CD4-positive, alpha-beta T cell treated with Interleukin-4 for 4 hours (primary cell): ENCODE data around the gene YDJC.
A peak's percentile ranks its signal among the peaks of the same experiment; 100 is the strongest.
"Not testable (repeated sequence)": the region's sequence is repeated elsewhere in the genome, so short reads cannot be mapped to it uniquely, and the experiment has no call there.

Experiments
- DNase-seq: peaks from one replicate; pipeline ENCODE4 v3.0.0-alpha.2; 2020

The YDJC gene, protein sequence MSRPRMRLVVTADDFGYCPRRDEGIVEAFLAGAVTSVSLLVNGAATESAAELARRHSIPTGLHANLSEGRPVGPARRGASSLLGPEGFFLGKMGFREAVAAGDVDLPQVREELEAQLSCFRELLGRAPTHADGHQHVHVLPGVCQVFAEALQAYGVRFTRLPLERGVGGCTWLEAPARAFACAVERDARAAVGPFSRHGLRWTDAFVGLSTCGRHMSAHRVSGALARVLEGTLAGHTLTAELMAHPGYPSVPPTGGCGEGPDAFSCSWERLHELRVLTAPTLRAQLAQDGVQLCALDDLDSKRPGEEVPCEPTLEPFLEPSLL

DNA sequence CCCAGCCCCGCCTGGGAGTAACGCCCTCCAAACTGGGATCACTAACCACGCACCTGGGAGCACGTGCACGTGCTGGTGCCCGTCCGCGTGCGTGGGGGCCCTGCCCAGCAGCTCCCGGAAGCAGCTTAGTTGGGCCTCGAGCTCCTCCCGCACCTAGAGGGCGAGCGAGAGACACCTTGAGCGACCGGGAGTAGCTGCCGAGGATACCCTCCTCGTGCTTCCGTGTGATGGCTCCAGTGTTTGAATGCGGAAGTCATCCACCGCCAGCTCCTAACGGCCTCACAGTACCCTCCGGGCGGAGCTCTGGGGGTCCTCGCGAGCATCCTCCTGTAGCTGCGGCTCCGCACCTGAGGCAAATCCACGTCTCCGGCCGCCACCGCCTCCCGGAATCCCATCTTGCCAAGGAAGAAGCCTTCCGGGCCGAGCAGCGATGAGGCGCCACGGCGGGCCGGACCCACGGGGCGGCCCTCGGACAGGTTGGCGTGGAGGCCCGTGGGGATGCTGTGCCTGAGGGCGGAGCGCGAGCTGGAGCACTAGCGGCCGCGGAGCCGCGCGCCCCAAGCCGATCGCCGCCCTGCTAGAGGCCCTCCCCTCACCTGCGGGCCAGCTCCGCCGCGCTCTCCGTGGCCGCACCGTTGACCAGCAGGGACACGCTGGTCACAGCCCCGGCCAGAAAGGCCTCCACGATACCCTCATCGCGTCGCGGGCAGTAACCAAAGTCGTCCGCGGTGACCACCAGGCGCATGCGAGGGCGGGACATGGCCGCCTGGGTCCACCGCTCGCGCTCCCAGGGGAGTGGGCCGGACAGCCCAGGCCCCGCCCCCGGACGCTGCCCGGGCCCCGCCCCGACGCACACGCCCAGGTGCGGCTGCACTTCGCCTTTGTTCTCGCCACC lies at the start of gene YDJC:
YDJC (minus strand) TSS at position 768 of the 895 bp plus-strand sequence; CDS start at position 760, 8 bp downstream.
- DNase-seq = peak; percentile 94

DNA sequence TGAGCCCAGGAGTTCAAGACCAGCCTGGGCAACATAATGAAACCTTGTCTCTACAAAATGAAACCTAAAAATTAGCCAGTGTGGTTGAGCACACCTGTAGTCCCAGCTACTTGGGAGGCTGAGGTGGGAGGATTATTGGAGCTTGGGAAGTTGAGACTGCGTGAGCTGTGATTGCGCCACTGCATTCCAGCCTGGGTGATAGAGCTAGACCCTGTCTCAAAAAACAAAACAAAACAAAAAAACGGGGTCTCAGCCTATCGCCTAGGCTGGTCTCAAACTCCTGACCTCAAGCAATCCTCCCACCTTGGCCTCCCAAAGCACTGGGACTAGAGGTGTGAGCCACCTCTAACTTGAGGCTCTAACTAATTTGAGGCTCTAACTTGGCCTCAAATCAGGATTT lies 49.6 kb upstream of the YDJC start:
- DNase-seq = no peak

DNA sequence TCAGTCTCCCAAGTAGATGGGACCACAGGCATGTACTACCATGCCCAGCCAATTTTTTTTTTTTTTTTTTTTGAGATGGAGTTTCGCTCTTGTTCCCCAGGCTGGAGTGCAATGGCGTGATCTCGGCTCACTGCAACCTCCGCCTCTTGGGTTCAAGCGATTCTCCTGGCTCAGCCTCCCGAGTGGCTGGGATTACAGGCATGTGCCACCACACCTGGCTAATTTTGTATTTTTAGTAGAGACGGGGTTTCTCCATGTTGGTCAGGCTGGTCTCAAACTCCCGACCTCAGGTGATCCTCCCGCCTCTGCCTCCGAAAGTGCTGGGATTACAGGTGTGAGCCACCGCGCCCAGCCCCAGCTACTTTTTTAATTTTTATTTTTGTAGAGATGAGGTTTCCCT lies 49.0 kb upstream of the YDJC start:
- DNase-seq = not testable (repeated sequence)

DNA sequence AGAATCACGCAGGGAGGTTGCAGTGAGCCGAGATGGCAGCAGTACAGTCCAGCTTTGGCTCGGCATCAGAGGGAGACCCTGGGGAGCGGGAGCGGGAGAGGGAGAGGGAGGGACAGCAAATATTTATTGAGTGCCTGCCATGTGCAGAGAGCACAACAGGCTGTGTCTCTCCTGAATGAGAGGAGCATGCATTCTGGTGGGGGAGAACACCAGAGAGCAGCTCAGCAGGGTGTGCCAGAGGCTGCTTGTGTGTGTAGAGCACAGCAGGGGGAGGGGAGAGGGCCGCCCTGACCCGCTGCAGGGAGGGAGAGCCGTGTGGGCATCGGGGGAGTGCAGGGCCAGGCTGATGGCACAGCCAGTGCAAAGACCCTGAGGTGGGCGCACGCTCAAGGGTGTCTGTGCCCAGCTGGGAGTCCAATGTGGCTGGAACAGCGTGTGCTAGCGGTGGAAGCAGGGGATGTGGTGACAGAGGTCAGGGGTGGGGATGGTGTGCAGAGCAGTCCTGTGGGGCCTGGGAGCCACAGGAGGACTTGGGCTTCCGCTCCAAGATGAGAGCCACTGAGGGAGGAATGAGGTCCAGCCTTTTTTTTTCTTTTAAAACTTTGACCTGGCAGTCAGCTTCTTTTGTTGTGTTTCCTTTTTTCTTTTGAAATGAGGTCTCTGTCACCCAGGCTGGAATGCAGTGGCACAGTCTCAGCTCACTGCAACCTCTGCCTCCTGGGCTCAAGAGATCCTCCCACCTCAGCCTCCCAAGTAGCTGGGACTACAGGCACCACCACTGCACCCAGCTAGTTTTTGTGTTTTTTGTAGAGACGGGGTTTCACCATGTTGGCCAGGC lies 48.0 kb upstream of the YDJC start:
- no peak for DNase-seq

DNA sequence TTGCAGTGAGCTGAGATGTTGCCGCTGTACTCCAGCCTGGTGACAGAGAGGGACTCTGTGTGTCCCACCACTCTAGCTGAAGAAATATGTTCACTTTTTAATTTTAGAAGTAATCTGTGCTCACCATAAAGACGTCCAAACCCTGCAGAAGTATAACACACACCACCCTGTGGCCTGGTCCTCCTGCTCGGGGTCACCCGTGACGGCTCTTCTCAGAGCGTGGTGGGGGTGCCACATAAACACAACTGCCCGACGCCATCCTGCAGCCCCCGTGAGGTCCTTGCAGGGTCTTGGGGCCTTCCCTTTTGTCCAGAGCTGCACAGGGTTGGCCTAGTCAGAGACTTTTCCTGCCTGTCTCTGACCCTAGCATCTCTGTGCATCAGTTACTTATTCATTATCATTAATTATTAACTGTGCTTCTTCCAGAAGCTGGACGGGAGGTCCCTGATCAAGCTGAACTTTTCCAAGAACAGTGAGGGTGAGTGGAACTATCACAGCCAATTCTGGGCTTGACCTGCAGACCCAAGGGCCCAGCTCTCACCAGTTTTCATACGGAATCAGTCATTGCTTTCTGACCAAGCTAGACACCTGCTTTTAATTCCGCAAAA lies 44.9 kb upstream of the YDJC start:
- DNase-seq = no peak

DNA sequence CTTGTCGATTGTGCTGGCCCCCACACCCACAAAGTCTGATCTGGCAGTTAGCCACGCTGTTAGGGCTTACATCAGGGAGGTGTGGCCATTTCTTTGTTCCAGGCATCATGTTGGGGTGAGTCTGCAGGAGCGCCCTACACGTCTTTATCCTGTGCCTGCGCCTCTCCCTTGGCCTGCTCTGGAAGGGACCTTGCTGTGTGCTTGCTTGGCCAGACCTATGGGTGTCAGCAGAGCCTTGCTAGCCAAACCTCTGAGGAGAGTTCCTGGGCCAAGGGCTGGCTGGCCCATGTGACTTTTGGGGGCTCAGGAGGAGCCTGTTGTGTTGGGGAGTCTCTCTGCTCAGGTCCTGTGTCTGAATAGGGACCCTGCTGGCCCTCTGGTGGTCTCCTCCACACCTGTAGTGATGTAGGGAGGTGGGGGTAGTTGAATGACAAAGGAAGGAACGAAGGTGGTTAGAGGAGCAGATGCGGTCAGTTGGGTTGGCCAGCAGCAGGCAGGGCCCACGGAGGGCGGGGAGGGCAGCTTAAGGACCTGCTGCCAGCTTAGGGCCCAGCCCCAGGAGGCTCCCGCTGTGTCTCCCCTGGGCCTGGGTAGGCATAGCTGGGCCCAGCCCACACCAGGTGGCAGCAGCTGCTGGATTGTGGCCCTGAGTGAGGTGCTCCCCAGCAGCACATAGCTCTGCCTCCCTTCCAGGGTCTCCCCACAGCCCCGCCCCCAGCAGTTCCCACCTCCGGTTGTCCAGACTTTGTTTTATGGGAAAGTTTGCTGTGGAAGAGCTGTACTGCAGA lies 43.9 kb upstream of the YDJC start:
- no peak for DNase-seq

DNA sequence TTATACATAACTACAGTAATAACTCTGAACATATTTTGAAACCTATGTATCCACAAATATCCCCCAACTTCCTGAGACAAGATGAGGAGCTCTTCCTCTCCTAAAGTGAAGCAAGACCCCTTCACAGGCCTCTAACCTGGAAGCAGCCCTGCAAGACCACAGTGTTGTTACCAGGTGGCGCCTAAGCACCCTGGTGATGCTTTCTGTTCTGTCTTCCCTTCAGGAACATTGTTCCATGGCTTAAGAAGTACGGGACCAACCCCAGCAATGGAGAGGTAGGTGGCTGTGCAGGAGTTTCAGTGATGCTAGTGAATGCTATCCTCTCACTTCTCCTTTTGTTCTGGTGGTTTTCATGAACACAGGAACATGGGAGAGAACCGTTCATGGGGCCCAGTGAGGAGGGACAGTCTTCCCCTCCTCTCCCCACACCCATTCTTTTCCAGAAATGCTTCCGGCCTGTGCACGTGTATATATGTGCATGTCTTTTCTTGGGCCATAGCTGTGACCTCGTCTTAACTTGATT lies 42.3 kb upstream of the YDJC start:
- no peak for DNase-seq

DNA sequence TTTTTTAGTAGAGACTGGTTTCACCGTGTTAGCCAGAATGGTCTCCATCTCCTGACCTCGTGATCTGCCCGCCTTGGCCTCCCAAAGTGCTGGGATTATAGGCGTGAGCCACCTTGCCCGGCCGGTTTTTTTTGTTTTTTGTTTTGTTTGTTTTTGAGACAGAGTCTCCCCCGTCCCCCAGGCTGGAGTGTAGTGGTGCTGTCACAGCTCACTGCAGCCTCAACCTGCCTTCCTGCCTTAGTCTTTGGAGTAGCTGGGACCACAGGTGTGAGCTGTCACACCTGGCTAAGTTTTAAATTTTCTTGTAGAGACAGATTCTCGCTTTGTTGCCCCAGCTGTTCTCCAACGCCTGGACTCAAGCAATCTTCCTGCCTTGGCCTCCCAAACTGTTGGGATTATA lies 39.2 kb upstream of the YDJC start:
- no peak for DNase-seq

DNA sequence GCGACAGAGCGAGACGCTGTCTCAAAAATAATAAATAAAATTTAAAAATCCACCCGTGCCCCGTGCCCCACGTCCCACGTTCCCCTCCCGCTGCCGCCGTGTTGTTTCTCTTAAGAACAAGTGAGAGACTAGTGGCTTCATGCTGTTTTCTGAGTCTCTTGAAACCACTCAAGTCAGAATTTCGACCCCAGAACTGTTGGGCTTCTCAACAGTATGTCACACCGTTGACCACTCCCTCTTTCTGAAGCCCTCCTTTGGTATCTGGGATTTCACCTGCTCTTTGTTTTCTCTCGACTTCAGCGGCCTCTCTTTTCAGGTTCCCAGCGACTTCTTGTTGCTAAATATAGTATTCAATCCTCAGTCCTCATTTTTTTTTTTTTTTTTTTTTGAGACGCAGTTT lies 37.0 kb upstream of the YDJC start:
- DNase-seq = no peak

DNA sequence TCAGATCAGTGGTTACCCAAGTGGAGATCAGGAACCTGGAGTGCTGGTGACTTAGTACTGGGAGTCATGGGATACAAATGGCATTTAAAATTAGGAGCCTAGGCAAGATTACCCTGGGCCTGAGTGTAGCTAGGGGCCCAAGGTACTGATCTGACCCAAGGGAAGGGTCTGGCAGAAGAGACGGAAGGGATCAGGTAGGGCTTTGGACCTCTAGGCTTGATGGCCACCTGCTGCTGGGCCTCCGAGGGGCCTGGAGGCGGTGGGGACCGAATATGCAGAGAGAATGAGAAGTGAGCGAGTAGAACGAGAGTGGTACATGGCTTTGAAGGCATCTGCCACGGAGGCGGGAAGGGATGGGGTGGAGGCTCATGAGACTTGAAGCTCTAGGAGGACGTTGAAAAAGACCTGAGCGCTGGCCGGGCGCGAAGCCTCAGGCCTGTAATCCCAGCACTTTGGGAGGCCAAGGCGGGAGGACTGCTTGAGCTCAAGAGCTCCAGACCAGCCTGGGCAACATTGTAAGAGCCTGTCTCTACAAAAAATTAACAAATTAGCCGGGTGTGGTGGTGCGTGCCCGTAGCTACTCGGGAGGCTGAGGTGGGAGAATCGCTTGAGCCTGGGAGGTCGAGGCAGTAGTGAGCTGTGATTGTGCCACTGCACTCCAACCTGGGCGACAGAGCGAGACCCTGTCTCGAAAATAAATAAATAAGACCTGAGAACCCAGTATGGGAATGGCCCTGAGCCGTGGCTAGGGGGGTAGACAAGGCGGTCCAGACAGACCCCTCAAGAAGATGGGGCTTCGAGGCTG lies 35.4 kb upstream of the YDJC start:
- no peak for DNase-seq

DNA sequence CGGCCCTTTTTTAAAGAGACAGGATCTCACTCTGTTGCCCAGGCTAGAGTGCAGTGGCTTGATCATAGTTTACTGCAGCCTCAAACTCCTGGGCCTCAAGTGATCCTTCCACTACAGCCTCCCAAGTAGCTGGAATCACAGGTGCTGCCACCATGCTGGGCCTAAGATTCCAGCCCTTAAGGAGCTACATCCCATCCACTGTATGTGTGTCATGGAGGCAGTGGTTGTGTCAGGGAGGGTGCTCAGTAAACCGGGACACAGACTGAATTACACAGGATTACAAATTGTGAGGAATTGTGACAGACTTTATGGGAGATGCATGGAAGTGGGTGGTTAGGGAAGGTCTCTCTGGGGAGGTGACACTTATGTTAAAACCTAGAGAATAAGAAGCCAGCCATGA lies 33.9 kb upstream of the YDJC start:
- no peak for DNase-seq

DNA sequence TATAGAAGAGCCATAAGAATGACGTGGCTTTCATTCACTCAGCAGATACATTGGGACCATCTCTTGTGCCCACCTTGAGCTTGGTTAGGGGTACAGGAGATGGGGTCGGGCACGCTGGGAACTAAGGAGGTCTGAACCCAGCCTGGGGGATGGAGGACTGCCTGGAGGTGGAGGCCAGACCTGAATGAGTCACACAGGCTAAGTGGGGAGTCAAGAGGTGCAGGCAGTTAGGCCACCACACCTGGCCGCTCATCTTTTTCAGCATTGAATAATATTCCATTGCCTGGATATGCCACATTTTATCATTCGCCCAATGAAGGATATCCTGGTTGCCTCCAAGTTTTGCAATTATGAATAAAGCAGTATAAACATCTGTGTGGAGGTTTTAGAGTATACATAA lies 32.2 kb upstream of the YDJC start:
- DNase-seq = no peak

DNA sequence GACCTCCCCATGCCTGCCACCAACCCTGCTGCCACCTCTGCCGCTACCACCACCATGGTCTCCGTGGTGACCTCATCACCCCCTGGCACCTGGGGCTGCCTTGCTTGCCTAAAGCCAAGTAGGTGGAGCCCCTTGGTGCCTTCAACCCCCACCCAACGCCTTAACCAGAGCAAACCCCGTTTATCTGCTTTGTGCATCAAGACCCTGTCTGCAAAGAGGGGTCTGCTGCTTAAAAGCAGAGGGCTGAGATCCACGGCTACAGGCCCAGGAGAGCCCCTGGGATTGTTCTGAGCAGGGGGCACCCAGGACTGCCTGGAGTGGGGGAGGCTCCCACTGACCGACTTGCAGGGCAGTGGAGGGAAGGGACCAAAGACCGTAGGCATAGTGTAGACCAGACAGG lies 31.1 kb upstream of the YDJC start:
- no peak for DNase-seq

DNA sequence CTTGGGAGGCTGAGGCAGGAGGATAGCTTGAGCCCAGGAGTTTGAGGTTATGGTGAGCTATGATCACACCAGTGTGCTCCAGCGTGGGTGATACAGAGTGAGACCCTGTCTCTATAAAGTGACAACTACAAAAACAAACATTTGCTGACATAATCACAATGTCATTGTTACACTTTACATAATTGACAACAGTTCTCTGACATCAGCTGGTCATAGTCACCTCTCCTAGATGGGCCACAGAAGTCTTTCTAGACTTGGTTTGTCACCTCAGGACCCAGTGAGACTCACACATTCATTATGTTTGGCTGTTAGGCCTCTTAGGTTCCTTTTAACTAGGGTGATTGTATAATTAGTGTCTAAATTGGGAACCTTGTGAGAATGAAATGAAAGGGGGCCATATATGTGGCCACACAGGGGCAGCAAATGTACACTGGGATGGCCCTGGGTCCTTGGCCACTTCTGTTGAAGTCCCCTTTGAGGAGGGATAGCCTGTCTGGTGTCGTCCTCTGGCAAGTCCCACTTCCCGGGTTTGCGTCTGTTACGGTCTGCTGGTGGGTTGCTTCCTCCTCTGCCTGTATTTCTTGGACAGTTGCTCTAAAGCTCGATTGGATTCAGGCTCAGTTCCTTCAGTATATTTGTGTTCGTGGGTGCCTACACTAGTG lies 30.2 kb upstream of the YDJC start:
- DNase-seq = no peak

DNA sequence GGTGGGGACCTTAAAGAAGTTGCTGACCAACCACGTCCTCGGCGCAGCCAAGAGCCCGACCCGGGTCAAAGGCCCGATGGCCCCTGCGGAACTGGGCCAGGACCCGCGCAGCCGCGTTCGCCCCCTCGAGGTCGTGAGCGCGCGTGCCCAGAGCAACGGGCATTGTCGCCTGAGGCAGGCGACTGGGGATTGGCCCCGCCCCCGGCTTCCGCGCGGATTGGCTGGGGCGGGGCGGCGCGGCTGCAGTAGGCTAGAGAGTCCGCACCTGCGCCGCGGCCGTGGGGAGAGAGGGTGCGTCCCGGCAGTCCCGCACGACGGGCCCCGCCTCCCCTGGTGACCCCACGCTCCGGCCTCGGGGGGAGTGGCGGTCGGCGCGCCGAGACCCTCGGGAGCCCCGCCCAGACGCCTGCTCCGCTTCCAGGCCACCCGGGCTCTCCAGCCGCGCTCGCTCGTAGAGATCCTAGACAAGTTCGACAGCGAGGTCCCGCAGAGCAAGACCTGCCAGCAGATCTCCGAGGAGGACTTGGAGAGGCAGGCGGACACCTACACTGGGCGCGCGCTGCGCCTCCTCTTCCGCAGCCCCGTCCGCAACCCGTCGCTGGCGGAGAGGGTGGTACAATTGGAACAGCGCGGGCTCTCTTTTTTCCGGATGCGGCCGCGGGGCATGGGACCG lies 27.7 kb upstream of the YDJC start:
- peak; percentile 70 for DNase-seq

DNA sequence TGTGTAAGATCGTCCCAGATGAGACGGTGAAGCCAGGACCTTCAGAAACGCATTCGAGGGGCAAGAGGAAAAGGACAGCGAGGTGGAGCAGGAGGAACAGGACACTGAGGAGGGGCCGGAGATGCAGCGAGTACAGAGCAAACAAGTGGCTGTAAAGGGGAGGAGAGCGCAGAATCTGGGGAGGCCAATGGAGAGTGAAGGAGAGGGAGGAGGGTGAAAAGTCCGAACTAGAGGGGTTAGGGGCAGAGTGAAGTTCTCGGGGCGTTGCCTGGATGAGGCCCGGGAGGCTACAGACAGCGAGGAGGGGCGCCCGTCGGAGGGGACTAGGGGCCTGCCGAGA lies 27.2 kb upstream of the YDJC start:
- no peak for DNase-seq

DNA sequence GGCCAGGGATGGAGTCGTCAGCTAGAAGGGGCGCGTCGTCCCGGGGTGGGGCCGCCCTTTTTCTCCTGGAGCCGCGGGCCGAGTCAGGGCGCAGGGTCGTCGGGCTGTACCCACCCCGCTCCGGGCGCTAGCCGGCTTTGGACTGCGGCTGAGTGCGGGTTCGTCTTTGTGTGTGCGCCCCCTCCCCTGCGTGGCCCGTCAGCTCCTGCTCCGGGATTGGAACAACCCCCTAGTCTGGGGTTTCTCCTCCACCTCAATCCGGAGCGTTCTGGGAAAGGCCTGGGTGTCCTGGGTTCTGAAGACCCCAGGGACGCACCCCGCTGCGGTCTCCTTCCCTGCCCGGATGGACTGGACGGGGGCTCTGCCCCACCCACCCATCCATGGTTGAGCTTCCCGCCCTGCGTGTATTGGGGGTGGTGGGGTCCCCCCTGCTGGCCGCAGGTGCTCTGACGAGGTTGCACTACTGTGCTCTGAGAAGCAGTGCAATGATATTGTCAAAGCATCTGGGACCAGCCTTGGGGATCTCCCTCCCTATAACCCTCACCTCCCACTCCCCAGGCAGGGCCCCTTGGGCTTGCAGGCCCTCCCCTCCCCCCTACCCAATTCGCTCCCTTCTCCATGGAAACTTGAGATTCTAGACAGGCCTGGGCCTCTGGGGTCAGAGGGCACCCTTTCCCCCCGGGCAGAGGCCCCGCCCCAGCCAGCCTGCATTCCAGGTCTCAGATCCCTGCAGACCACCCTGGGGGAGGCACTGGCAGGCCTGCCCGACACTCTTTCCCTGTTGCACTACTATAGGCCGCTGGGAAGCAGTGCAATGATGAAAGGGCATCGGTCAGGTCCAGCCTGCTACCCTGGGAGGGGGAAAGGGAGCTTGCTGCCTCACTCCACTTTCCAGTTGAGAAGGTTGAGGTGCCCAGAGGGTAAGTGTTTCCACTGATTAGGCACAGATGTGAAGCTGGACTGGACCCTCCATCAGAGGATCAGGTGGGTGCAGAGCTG lies 23.0 kb upstream of the YDJC start:
- DNase-seq = no peak

DNA sequence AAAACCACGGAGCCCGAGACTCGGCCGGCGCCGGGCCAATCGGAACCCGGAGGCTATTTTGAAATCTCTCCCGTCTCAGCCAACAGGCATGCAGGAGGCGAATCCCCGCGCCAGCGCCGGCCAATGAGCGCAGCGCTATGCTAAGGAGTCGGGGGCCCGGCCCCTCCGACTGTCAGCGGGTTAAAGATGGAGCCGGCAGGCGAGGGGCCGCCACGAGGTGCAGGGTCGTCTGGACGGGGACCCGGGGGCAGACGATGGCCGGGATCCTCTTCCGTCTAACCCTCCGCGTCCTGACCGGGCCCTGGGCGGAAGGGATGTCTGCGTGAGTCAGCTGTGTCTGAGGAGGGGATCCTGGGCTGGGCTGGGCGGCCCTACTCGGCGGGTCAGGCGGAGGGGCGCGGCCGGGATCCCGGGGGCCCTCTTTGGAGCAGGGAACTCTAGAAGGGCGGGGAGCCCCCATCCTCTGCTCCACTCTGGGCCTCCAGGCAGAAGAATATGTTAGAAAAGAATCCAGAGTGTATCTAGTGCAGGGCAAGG lies 22.3 kb upstream of the YDJC start:
- peak; percentile 79 for DNase-seq
